Fibroblast of lung (primary cell): ENCODE data around the gene NOPCHAP1. TPM values are rescaled to one million over a fixed set of nuclear protein-coding genes. Genes with fewer than 3 reads are reported as not detected.
"Not testable (repeated sequence)": the region's sequence is repeated elsewhere in the genome, so short reads cannot be mapped to it uniquely, and the experiment has no call there.

Experiments used
- DNase-seq, 2 donors: peaks; one replicate each; pipeline versions ENCODE4 v3.0.0 to v3.0.0-alpha.2; 2010; ENCODE audit warnings: low read depth in 2 of 2
- H2AFZ ChIP-seq: 2 replicates; pipeline ENCODE4 v1.5.1; 2012; ENCODE audit warnings: low read length, control low read depth, inconsistent platforms
- H3K27ac ChIP-seq: 2 replicates; pipeline ENCODE4 v1.5.1; 2011; ENCODE audit warnings: low read length, control low read depth; ENCODE audit not compliant: insufficient read depth
- H3K27me3 ChIP-seq: 2 replicates; pipeline ENCODE4 v1.5.1; 2011; ENCODE audit warnings: mild to moderate bottlenecking, low read length; ENCODE audit not compliant: control insufficient read depth, insufficient read depth
- H3K36me3 ChIP-seq: 2 replicates; pipeline ENCODE4 v1.5.1; 2011; ENCODE audit warnings: low read length; ENCODE audit not compliant: control insufficient read depth, insufficient read depth
- H3K4me1 ChIP-seq: 2 replicates; pipeline ENCODE4 v1.5.1; 2011; ENCODE audit warnings: low read length; ENCODE audit not compliant: control insufficient read depth, insufficient read depth; ENCODE audit errors: extremely low read depth
- H3K4me2 ChIP-seq: 2 replicates; pipeline ENCODE4 v1.5.1; 2011; ENCODE audit warnings: low read length, control low read depth; ENCODE audit not compliant: insufficient read depth; ENCODE audit errors: extremely low read depth
- H3K4me3 ChIP-seq, 4 experiments: fragments of 200-600 bp in 1 of 4; sonication (generic) in 1 of 4; replicated peaks in 1 of 4; 2 replicates each; pipeline ENCODE4 v1.5.1; 2011 to 2016; ENCODE audit warnings: low read length in 4 of 4, low read depth in 3 of 4, mild to moderate bottlenecking in 3 of 4, control low read depth in 2 of 4, inconsistent platforms in 1 of 4, mixed read lengths in 1 of 4; ENCODE audit not compliant: insufficient read depth in 1 of 4; ENCODE audit errors: control extremely low read depth in 1 of 4
- H3K79me2 ChIP-seq: 2 replicates; pipeline ENCODE4 v1.5.1; 2012; ENCODE audit warnings: mild to moderate bottlenecking, low read length, inconsistent platforms; ENCODE audit not compliant: control insufficient read depth, insufficient read depth
- H3K9ac ChIP-seq: 2 replicates; pipeline ENCODE4 v1.5.1; 2011; ENCODE audit warnings: mild to moderate bottlenecking, low read length, control low read depth; ENCODE audit not compliant: insufficient read depth
- H3K9me3 ChIP-seq: 2 replicates; pipeline ENCODE4 v1.5.1; 2012; ENCODE audit warnings: low read depth, low read length; ENCODE audit not compliant: control insufficient read depth, insufficient read depth
- H4K20me1 ChIP-seq: 2 replicates; pipeline ENCODE4 v1.5.1; 2011; ENCODE audit warnings: low read length; ENCODE audit not compliant: control insufficient read depth, insufficient read depth; ENCODE audit errors: extremely low read depth
- CTCF ChIP-seq, 2 donors: IDR thresholded peaks in 1 of 2; conservative IDR thresholded peaks in 1 of 2; 1 replicate in 1 of 2; 2 replicates in 1 of 2; pipeline ENCODE4 v1.5.1; 2011 to 2012; ENCODE audit warnings: low read length in 2 of 2, control low read depth in 1 of 2, inconsistent platforms in 1 of 2, low read depth in 1 of 2, mild to moderate bottlenecking in 1 of 2
- EZH2 ChIP-seq: IDR thresholded peaks from 2 replicates; pipeline ENCODE4 v1.5.1; 2012; ENCODE audit warnings: low read length, control low read depth, mild to moderate bottlenecking; ENCODE audit errors: missing control alignments
- polyA plus RNA-seq, 2 donors: library from polyadenylated mRNA; depleted of rRNA in 1 of 2; stranded (reverse) in 1 of 2; unstranded in 1 of 2; fragments of >200 nt; gene quantifications; 2 replicates each; pipeline ENCODE4 v1.2.1, GENCODE V29; 2011 to 2012; ENCODE audit warnings: missing spikeins in 1 of 2
- total RNA-seq: library from RNA; depleted of rRNA; stranded (reverse); fragments of >200 nt; gene quantifications from 2 replicates; pipeline ENCODE4 v1.2.1, GENCODE V29; 2014

Gene NOPCHAP1
- total and polyA plus RNA-seq, 2 donors (not counting 1 experiment from before 2014, with no cell fraction given): 4.2 to 12.2 TPM

- TF ChIP-seq CTCF (conservative IDR thresholded peaks at IDR 0.05 in 1 of 2, IDR thresholded peaks at IDR 0.05 in 1 of 2; ENCODE audit: low read depth in 1 of 2, low read length in 2 of 2) (no peak), EZH2 (no peak)
- H3K4me2 ChIP-seq: no peak overlapping the region
- H3K27ac ChIP-seq: no peak overlapping the region
- H2AFZ ChIP-seq: no peak overlapping the region
- H3K4me3 ChIP-seq: no peak overlapping the region
- no peak overlapping the region for H3K9ac ChIP-seq
- H3K36me3 ChIP-seq: no peaks in the 10 kb centered on the region
- H3K9me3 ChIP-seq: no peaks in the 10 kb centered on the region
- H3K27me3 ChIP-seq: no peaks in the 10 kb centered on the region
- no peaks in the 10 kb centered on the region for H3K79me2 ChIP-seq
- no peak for DNase-seq
- no peaks in the 10 kb centered on the region for H4K20me1 ChIP-seq
- no peaks in the 10 kb centered on the region for H3K4me1 ChIP-seq
These were observed 41.9 kb upstream of the NOPCHAP1 start for GRCh38 chr12:104944252-104944651.

GRCh38 chr12:104948716-104949115 lies 37.4 kb upstream of the NOPCHAP1 start:
- H3K4me2 ChIP-seq, H3K9ac ChIP-seq, H3K9me3 ChIP-seq: not testable (repeated sequence)

GRCh38 chr12:104951759-104952509 lies 34.2 kb upstream of the NOPCHAP1 start:
- Histone ChIP-seq H3K4me1 (no peaks in the 10 kb centered on the region), H4K20me1 (no peaks in the 10 kb centered on the region), H2AFZ (no peak overlapping the region), H3K4me2 (no peak overlapping the region), H3K9ac (no peak overlapping the region), H3K27ac (no peak overlapping the region), H3K4me3 (no peak overlapping the region), H3K9me3 (no peaks in the 10 kb centered on the region), H3K79me2 (no peaks in the 10 kb centered on the region), H3K36me3 (no peaks in the 10 kb centered on the region), H3K27me3 (no peaks in the 10 kb centered on the region)
- peak; percentile 59 to 74 for DNase-seq
- TF ChIP-seq CTCF (conservative IDR thresholded peaks at IDR 0.05 in 1 of 2, IDR thresholded peaks at IDR 0.05 in 1 of 2; ENCODE audit: low read depth in 1 of 2, low read length in 2 of 2): no peak
- TF ChIP-seq EZH2: no peak

More at GRCh38 chr12:104948716-104949115, 37.4 kb upstream of the NOPCHAP1 start:
- not testable (repeated sequence) for H4K20me1 ChIP-seq, H3K4me3 ChIP-seq, H3K27me3 ChIP-seq, DNase-seq, H3K36me3 ChIP-seq, H3K4me1 ChIP-seq, H3K79me2 ChIP-seq, H2AFZ ChIP-seq, H3K27ac ChIP-seq
